GM12878 (cell line): Measurements from ENCODE around the gene ADORA2B. TPM values are rescaled to one million over a fixed set of nuclear protein-coding genes. Genes with fewer than 3 reads are reported as not detected.

Experiments used
- ATAC-seq: fragments of 200-7000 bp; cut with Tn5 transposase; 3 replicates; pipeline ENCODE4 v1.9.1; 2020; ENCODE audit warnings: mild to moderate bottlenecking, moderate library complexity
- BruUV-seq: library from RNA; stranded (reverse); fragments of 400-500 nt; replicated peaks from 2 replicates; lab custom pipeline; 2021; lab: Mats Ljungman, UMichigan
- CTCF ChIA-PET: fragments of 300-600 bp; sonication (Branson Sonifier 250); formaldehyde crosslinking; extraction: SDS; loops from one replicate; lab custom pipeline; 2021; ENCODE audit warnings: inconsistent platforms; lab: Yijun Ruan, JAX
- POLR2A ChIA-PET: fragments of 350-600 bp; formaldehyde crosslinking; extraction: SDS; loops from one replicate; lab custom pipeline; 2021; ENCODE audit warnings: inconsistent platforms; lab: Charles Lee
- RAD21 ChIA-PET: fragments of 300-600 bp; sonication (Branson Sonifier 250); formaldehyde crosslinking; loops from one replicate; lab custom pipeline; 2023; ENCODE audit warnings: antibody characterized with exemption; ENCODE audit not compliant: unreplicated experiment; lab: Charles Lee
- SMC1A ChIA-PET: fragments of 300-600 bp; sonication (Branson Sonifier 250); formaldehyde crosslinking; loops from one replicate; lab custom pipeline; 2023; ENCODE audit not compliant: unreplicated experiment, uncharacterized antibody; lab: Charles Lee
- DNase-seq: peaks from one replicate; pipeline ENCODE4 v3.0.0-alpha.2; 2011; ENCODE audit warnings: low read depth, low spot score
- FAIRE-seq: peaks from 3 replicates; lab custom pipeline; 2011; peaks lifted over from hg19 to GRCh38; lab: Jason Lieb, UNC
- H2AFZ ChIP-seq: 2 replicates; pipeline ENCODE4 v1.6.0; 2011; ENCODE audit warnings: low read depth, low read length, control low read depth; ENCODE audit not compliant: control insufficient read depth
- H3K27ac ChIP-seq: 2 replicates; pipeline ENCODE4 v1.5.1; 2011; ENCODE audit warnings: control low read depth; ENCODE audit not compliant: control insufficient read depth, insufficient read depth
- H3K27me3 ChIP-seq, 2 experiments: replicated peaks in 1 of 2; 2 replicates each; pipeline versions ENCODE4 v1.6.0 to v1.6.1; 2011; ENCODE audit warnings: low read length in 1 of 2; ENCODE audit not compliant: control insufficient read depth in 2 of 2, insufficient read depth in 2 of 2
- H3K36me3 ChIP-seq, 2 experiments: 2 replicates each; pipeline ENCODE4 v1.5.1; 2011; ENCODE audit warnings: low read length in 1 of 2; ENCODE audit not compliant: control insufficient read depth in 2 of 2, insufficient read depth in 2 of 2
- H3K4me1 ChIP-seq: 2 replicates; pipeline ENCODE4 v1.6.1; 2011; ENCODE audit warnings: mild to moderate bottlenecking, low read length, moderate library complexity, mixed read lengths; ENCODE audit not compliant: control insufficient read depth, insufficient read depth
- H3K4me2 ChIP-seq: 2 replicates; pipeline ENCODE4 v1.6.0; 2011; ENCODE audit warnings: control low read depth; ENCODE audit not compliant: control insufficient read depth, insufficient read depth
- H3K4me3 ChIP-seq: fragments of 200-600 bp; sonication (generic); 2 replicates; pipeline ENCODE4 v1.5.1; 2016
- H3K79me2 ChIP-seq: 2 replicates; pipeline ENCODE4 v1.6.0; 2011; ENCODE audit warnings: low read length; ENCODE audit not compliant: control insufficient read depth, insufficient read depth
- H3K9ac ChIP-seq: 2 replicates; pipeline ENCODE4 v1.8.0; 2011; ENCODE audit warnings: low read length, control low read depth, mixed read lengths; ENCODE audit not compliant: control insufficient read depth, insufficient read depth
- H3K9me3 ChIP-seq: replicated peaks from 3 replicates; pipeline ENCODE4 v1.5.1; 2011; ENCODE audit warnings: mild to moderate bottlenecking, low read length; ENCODE audit not compliant: control insufficient read depth, insufficient read depth
- H4K20me1 ChIP-seq: 2 replicates; pipeline ENCODE4 v1.6.0; 2011; ENCODE audit not compliant: control insufficient read depth, insufficient read depth
- CREM ChIP-seq: IDR thresholded peaks from 2 replicates; pipeline ENCODE4 v1.6.1; 2014; ENCODE audit warnings: antibody characterized with exemption, low read depth
- MEF2B ChIP-seq: fragments of 450-650 bp; IDR thresholded peaks from 2 replicates; pipeline ENCODE4 v1.6.1; 2018; ENCODE audit warnings: mild to moderate bottlenecking, moderate library complexity; ENCODE audit not compliant: partially characterized antibody, poor library complexity, severe bottlenecking
- NR2C2 ChIP-seq: IDR thresholded peaks from 2 replicates; pipeline ENCODE4 v1.6.1; 2011; ENCODE audit warnings: borderline replicate concordance, low read depth; ENCODE audit not compliant: control insufficient read depth, insufficient read length
- POLR2A ChIP-seq: IDR thresholded peaks from 2 replicates; pipeline ENCODE4 v1.6.1; 2011; ENCODE audit warnings: low read depth, mild to moderate bottlenecking, low read length
- SRF ChIP-seq, 2 experiments: IDR thresholded peaks; 2 replicates each; pipeline ENCODE4 v1.6.1; 2011; ENCODE audit warnings: low read depth in 2 of 2, low read length in 2 of 2, mild to moderate bottlenecking in 1 of 2, moderate library complexity in 1 of 2
- TCF7 ChIP-seq: IDR thresholded peaks from 2 replicates; pipeline ENCODE4 v1.6.1; 2014; ENCODE audit warnings: antibody characterized with exemption, borderline replicate concordance
- ZNF592 ChIP-seq: fragments of 450-650 bp; IDR thresholded peaks from 2 replicates; pipeline ENCODE4 v1.6.1; 2017; ENCODE audit warnings: mild to moderate bottlenecking, moderate library complexity
- WGBS: methylation state at CpG from one replicate; pipeline ENCODE4 v1.1.6; 2016; ENCODE audit warnings: low lambda C conversion rate; ENCODE audit not compliant: insufficient replicate concordance, insufficient coverage; ENCODE audit errors: missing lambda C conversion rate; 5-methylcytosine and 5-hydroxymethylcytosine counted together
- in situ Hi-C: fragments of 300-500 bp; cut with MboI; formaldehyde crosslinking; loops from 9 replicates; pipeline ENCODE4 v1.14.3; 2018; ENCODE audit warnings: mixed read lengths
- intact Hi-C: fragments of 100-400 bp; cut with micrococcal nuclease; formaldehyde crosslinking; loops from one replicate; pipeline ENCODE4 v1.14.2; 2022; ENCODE audit not compliant: unreplicated experiment
- polyA plus RNA-seq, 11 experiments: library from polyadenylated mRNA; depleted of rRNA in 4 of 11; unstranded in 6 of 11; stranded (reverse) in 5 of 11; fragments of >200 nt; fragmentation: Nextera tagmentation in 4 of 11; fragmentation: Illumina TruSeq in 1 of 11; extraction: Ambion mirVana in 4 of 11; extraction: Trizol in 1 of 11; gene quantifications; 1 replicate in 1 of 11; 2 replicates in 10 of 11; pipeline versions ENCODE4 v1.2.1 to v1.2.3, GENCODE V29; 2011 to 2016; ENCODE audit warnings: inconsistent platforms in 2 of 11, missing spikeins in 2 of 11, low read depth in 1 of 11
- total RNA-seq, 4 experiments: library from RNA; depleted of rRNA in 3 of 4; stranded (reverse); fragments of >200 nt in 3 of 4; fragmentation: Illumina TruSeq in 1 of 4; extraction: Trizol in 1 of 4; gene quantifications; 2 replicates each; pipeline versions ENCODE4 v1.2.1 to v1.2.3, GENCODE V29; 2013 to 2021

ADORA2B gene
- total and polyA plus RNA-seq, 10 of the 15 experiments (the other 5 are each of a cell fraction or from before 2014, with no cell fraction given) = 0.05 to 0.42 (median 0.17) TPM

GRCh38 chr17:15919466-15919865, 25.5 kb upstream of the ADORA2B start (continued):
- TF ChIP-seq SRF (IDR thresholded peaks at IDR 0.05; ENCODE audit: low read depth in 2 of 2, low read length in 2 of 2) = no peak
- no peak for TF ChIP-seq NR2C2
- no peak for TF ChIP-seq TCF7
- TF ChIP-seq, all 136 proteins: peak for 0

- Histone ChIP-seq H3K79me2 (no peaks in the 10 kb centered on the region), H3K9me3 (no peaks in the 10 kb centered on the region; the same call in 1 of the 3 replicates), H3K4me3 (no peak overlapping the region), H3K4me1 (no peaks in the 10 kb centered on the region), H3K36me3 (no peaks in the 10 kb centered on the region), H3K9ac (no peak overlapping the region), H2AFZ (no peak overlapping the region), H4K20me1 (no peaks in the 10 kb centered on the region), H3K27ac (no peak overlapping the region), H3K27me3 (peaks cover 0 to 2% of the 10 kb centered on the region in 2 experiments; a peak in 1 of 4 replicates), H3K4me2 (no peak overlapping the region)
- ChIA-PET SMC1A (no interaction called here), POLR2A (no interaction called here), CTCF (no interaction called here), RAD21 (no interaction called here)
- intact Hi-C loops = no loop called here
- BruUV-seq = no TSS peak
- FAIRE-seq (no peak), DNase-seq (no peak), ATAC-seq (no peak)
- TF ChIP-seq POLR2A (no peak), MEF2B (no peak), CREM (no peak), ZNF592 (no peak)
- in situ Hi-C loops = no loop called here
- 69% methylated on average over 9 of the region's 9 CpGs for WGBS
Observed at GRCh38 chr17:15920758-15921239, 24.1 kb upstream of the ADORA2B start.
